GM12873 (cell line): Measurements from ENCODE around the gene FAM187B.
A peak's percentile ranks its signal among the peaks of the same experiment; 100 is the strongest.

Experiments
- TF ChIP-seq, protein P1 (sequence below): IDR thresholded peaks from 2 replicates; pipeline ENCODE4 v1.5.1; 2012; ENCODE audit warnings: low read depth, mild to moderate bottlenecking, moderate library complexity, low read length, control low read depth; ENCODE audit not compliant: insufficient read depth; ENCODE audit errors: missing control alignments

FAM187B gene

GRCh38 chr19:35217649-35217990, 10.9 kb downstream of the FAM187B start:
- TF ChIP-seq, protein P1, sequence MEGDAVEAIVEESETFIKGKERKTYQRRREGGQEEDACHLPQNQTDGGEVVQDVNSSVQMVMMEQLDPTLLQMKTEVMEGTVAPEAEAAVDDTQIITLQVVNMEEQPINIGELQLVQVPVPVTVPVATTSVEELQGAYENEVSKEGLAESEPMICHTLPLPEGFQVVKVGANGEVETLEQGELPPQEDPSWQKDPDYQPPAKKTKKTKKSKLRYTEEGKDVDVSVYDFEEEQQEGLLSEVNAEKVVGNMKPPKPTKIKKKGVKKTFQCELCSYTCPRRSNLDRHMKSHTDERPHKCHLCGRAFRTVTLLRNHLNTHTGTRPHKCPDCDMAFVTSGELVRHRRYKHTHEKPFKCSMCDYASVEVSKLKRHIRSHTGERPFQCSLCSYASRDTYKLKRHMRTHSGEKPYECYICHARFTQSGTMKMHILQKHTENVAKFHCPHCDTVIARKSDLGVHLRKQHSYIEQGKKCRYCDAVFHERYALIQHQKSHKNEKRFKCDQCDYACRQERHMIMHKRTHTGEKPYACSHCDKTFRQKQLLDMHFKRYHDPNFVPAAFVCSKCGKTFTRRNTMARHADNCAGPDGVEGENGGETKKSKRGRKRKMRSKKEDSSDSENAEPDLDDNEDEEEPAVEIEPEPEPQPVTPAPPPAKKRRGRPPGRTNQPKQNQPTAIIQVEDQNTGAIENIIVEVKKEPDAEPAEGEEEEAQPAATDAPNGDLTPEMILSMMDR, result no peak

- TF ChIP-seq, protein P1, result peak; percentile 40
Measured at GRCh38 chr19:35216833-35217648, 11.5 kb downstream of the FAM187B start.

GRCh38 chr19:35216016-35216832, 12.3 kb downstream of the FAM187B start:
- TF ChIP-seq, protein P1, result no peak

DNA sequence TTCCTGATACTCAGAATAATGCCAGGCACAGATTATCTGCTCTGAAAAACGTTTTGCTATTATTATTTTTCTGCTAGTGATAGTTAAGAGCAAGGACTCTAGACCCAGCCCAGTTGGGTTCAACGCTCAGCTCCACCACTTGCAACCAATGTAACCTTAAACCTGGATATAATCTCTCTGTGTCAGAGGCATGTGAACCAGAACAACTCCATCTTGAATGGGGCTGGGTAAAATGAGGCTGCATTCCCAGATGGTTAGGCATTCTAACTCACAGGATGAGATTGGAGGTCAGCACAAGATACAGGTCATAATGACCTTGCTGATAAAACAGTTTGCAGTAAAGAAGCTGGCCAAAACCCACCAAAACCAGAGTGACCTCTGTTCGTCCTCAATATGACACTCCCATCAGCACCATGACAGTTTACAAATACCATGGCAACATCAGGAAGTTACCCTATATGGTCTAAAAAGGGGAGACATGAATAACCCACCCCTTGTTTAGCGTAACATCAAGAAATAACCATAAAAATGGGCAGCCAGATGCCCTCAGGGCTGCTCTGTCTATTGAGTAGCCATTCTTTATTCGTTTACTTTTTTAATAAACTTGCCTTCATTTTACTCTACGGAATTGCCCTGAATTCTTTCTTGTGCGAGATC, 13.6 kb downstream of the FAM187B start:
- TF ChIP-seq, protein P1, result no peak

DNA sequence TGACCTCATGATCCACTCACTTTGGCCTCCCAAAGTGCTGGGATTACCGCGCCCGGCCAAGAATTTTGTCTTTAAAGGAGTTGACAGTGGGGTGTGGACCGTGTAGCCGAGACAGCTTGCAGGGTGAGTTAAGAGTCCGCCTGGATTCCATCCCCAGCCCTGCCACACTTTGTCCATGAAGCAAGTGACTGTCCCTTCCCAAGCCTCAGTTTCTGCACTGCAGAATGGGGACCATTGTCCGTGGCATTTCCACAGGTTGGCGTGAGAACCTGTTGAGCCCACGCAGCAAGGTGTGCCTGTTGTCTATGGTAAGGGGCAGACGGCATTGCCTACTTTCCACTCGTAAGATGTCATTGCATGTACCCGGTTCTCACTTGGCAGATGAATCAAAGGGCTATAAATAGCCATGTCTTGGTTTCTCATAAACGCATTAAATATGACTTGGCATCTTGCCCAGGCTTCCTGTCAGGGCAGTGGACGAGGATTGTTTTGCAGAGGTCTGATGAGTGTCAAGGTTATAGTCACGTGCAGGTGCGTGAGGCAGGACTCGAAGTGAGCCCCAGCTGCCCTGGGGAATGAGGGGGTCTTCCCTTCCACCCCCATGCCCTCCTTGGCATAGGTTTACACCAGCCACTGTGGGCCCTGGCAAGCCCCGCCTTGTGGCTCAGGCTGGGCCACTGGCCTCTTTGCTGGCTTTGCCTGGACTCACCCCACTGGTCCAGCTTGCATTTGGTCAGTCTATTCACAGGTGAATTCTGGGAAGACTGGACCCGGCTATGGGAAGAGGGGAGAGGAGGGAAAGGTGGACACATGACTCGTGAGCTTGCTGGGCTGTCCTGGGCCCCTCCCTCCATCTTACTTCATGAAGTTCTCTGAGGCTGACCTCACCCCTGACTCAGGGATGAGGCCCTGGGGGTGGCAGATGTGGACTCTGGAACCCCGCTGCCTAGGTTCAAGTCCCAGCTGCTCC, 14.6 kb downstream of the FAM187B start:
- TF ChIP-seq, protein P1, result no peak

GRCh38 chr19:35212241-35212640, 16.3 kb downstream of the FAM187B start:
- TF ChIP-seq, protein P1, result no peak
